ENCODE measurements around the gene IVD.

Gene IVD

GRCh38 chr15:40435023-40435709, 29.6 kb downstream of the IVD start:
- H3K4me3 ChIP-seq, result no peak overlapping the region
- no peak for DNase-seq (ENCODE audit: low spot score)
- no peak overlapping the region for H3K27ac ChIP-seq
- TF ChIP-seq, protein P1, sequence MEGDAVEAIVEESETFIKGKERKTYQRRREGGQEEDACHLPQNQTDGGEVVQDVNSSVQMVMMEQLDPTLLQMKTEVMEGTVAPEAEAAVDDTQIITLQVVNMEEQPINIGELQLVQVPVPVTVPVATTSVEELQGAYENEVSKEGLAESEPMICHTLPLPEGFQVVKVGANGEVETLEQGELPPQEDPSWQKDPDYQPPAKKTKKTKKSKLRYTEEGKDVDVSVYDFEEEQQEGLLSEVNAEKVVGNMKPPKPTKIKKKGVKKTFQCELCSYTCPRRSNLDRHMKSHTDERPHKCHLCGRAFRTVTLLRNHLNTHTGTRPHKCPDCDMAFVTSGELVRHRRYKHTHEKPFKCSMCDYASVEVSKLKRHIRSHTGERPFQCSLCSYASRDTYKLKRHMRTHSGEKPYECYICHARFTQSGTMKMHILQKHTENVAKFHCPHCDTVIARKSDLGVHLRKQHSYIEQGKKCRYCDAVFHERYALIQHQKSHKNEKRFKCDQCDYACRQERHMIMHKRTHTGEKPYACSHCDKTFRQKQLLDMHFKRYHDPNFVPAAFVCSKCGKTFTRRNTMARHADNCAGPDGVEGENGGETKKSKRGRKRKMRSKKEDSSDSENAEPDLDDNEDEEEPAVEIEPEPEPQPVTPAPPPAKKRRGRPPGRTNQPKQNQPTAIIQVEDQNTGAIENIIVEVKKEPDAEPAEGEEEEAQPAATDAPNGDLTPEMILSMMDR (IDR thresholded peaks at IDR 0.05), result no peak

- TF ChIP-seq, protein P1 (IDR thresholded peaks at IDR 0.05), result no peak
- no peak for DNase-seq (ENCODE audit: low spot score)
- peak overlapping the region; percentile 71 for H3K4me3 ChIP-seq
- H3K27ac ChIP-seq, result no peak overlapping the region
Measured at GRCh38 chr15:40435710-40436089, 30.1 kb downstream of the IVD start.

DNA sequence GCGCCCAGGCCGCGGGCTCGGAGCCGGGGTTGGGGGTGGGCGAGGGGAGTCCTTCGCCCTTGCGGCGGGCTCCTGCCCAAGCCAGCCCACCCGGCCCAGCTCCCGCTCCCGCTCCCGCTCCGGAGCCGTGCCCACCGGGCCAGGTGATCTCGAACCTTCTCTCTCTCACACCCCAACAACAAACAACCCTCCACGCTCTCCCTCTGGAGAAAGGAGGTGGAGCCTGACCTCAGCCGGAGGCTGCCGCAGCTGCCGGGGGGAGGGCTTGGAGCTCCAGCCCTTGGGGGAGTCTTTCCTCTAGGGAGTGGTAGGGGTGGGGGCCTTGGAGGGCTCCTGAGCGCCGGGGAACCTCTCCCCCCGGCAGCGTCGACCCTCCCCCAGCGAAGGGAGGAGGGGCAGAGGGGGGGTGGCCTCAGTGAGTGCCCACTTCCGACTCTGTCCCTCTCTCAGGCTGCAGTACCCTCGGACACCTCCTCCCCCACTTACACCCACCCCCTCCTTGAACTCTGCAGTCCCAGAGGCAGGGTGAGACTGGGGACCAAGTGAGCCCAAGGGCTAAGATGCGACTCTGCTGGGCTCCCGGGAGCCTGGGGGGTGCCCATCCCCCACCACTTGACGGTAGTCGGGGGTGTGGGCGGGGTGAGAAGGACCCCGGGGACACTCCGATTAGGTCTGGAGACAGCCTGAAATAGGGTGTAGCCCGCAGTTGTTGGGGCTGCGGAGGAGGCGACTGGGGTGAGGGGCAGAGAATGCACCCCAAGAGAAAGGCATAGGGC, 30.7 kb downstream of the IVD start:
- H3K27ac ChIP-seq, result no peak overlapping the region
- TF ChIP-seq, protein P1 (IDR thresholded peaks at IDR 0.05), result no peak
- DNase-seq (ENCODE audit: low spot score), result no peak
- H3K4me3 ChIP-seq, result peak overlapping the region; percentile 71

DNA sequence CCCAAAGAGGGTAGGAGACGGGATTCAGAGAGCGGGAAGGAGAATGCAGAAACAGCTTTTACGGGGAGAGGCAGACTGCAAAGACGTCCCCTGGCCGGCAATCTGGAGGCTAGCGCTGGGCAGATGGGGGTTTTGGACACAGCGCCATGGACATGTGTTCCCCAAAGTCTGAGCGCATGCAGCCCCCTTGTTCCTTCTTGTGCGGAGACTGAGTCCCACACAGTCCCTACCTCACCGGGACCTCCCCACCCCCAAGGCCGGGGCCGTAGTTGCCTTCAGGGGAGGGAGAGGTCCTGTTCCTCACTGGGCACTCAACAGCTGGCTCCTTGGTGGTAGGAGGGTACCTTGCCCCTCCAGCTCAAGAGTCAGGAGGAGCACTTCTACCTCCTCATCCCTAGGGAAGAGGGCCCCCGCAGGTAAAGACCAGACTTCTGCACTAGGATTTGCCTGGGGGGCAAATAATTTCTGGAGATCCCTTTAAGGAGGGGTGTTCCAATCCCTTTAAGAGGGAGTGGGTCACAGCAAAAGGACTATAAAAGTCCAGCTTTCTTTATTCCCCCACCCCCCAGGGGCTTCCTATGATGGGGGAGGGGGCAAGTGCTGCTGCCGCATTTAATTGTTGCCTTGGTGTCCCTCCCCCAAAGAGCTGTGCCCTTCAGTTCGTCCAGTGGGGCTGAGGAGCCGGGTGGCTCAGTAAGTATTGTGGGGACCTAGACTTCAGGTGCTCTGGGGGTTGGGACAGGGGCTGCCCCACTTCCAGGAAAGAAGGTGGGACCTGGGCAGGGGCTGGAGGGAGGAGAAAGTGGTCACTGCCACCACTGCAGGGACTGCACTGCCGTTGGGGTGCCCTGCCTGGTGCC, 31.5 kb downstream of the IVD start:
- Histone ChIP-seq H3K27ac (no peak overlapping the region), H3K4me3 (peak overlapping the region; percentile 71)
- TF ChIP-seq, protein P1 (IDR thresholded peaks at IDR 0.05), result no peak
- no peak for DNase-seq (ENCODE audit: low spot score)

DNA sequence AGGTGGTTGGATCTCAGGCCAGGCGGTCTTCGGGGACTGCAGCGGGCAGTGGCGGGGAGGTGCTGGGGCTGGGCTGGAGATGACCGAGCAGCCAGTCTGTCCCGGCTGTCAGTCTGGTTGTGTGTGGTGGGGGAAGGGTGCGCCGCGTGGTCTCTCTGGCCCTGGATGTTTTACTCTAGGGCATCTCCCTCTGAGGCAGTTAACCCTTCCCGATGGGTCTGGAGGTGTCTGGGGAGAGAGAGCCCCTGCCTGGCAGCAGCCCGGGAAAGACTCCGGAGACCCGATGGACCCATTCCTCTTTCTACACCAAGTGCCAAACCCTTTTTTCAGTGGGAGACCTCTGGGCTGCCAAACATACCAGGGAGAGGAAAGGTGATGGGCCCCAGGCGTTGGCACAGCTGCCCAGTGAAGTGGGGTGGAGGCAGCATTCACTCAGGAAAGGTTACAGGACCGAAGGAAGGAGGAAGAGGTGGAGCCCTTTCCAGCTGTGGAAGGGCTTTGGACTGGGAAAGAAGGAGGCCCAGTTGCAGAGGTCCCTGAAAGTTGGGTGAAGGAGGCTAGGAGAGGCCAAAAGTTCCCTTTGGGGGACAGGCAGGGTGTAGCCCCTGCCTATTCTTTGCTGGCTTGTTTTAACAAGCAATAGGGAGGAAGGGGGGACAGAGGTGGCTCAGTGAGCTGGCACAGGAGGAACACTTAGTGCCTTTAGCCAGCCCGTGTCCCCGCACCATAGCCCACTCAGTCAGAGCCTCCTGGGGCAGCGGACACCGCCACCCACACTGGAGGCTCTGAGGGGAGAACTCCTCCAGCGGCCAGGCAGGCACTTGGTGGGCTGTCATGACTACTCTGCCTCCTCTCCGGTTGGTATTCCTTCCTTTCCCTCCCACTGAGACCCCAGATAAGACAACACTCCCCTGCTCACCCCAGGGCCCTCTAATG, 32.4 kb downstream of the IVD start:
- TF ChIP-seq, protein P1 (IDR thresholded peaks at IDR 0.05), result no peak
- no peak for DNase-seq (ENCODE audit: low spot score)

DNA sequence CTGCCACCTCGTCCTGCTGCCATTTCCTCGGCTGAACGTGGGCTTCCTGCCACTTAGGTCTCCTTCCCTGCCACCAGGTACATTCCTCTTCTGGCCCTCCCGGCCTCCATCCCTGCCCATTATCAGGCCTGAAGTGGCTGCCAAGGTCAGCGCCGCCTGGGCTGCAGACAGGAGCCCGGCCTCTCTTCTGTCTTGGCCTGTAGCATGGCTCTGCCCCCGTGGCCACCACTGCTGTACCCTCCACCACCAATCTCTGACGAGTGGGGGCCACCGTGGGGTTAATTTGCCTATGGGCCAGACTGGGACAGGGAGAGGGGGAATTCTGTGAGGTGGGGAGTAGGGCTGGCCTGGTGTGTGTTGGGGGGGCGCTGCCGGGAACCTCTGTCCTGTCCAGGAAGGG, 33.1 kb downstream of the IVD start:
- Histone ChIP-seq H3K27ac (no peak overlapping the region), H3K4me3 (no peak overlapping the region)
- TF ChIP-seq, protein P1 (IDR thresholded peaks at IDR 0.05), result no peak
- no peak for DNase-seq (ENCODE audit: low spot score)

More for the DNA sequence above, 32.4 kb downstream of the IVD start:
- Histone ChIP-seq H3K4me3 (no peak overlapping the region), H3K27ac (no peak overlapping the region)
